ENCODE results near the gene MAST2. TPM values are rescaled to one million over a fixed set of nuclear protein-coding genes. Genes with fewer than 3 reads are reported as not detected.

Gene MAST2
- total and polyA plus RNA-seq, 3 donors from 2014 or later: 88.4 to 158 (median 113) TPM

GRCh38 chr1:46021046-46021996 is 217.9 kb downstream of the MAST2 start:
- no peaks in the 10 kb centered on the region for H3K36me3 ChIP-seq (ENCODE audit: low read depth, missing control alignments)
- H3K27me3 ChIP-seq: no peaks in the 10 kb centered on the region
- peak overlapping the region; percentile 15 to 72 for H3K27ac ChIP-seq
- WGBS, 2 donors: 79 to 81% methylated on average over 2 of the region's 2 CpGs
- TF ChIP-seq CTCF (IDR thresholded peaks at IDR 0.05) (no peak), POLR2A (IDR thresholded peaks at IDR 0.05) (no peak)
- DNase-seq: peak; percentile 46
- no peaks in the 10 kb centered on the region for H3K9me3 ChIP-seq
- H3K4me1 ChIP-seq: peaks cover 18% of the 10 kb centered on the region
- no peak overlapping the region for H3K4me3 ChIP-seq
- intact Hi-C loops (cut with DNase I; ENCODE audit: low total_unique reads): no loop called here

GRCh38 chr1:46026531-46026930 is 223.1 kb downstream of the MAST2 start:
- no peak for DNase-seq
- Histone ChIP-seq H3K4me1 (peaks cover 6% of the 10 kb centered on the region), H3K9me3 (no peaks in the 10 kb centered on the region), H3K27me3 (no peaks in the 10 kb centered on the region), H3K27ac (no peak overlapping the region), H3K4me3 (no peak overlapping the region), H3K36me3 (ENCODE audit: low read depth, missing control alignments) (no peaks in the 10 kb centered on the region)
- intact Hi-C loops (cut with DNase I; ENCODE audit: low total_unique reads): no loop called here
- 85 to 86% methylated on average over 3 of the region's 3 CpGs for WGBS, 2 donors
- TF ChIP-seq POLR2A (IDR thresholded peaks at IDR 0.05): no peak
- no peak for TF ChIP-seq CTCF (IDR thresholded peaks at IDR 0.05)

- Histone ChIP-seq H3K4me3 (no peak overlapping the region), H3K9me3 (no peaks in the 10 kb centered on the region), H3K27ac (no peak overlapping the region), H3K27me3 (no peaks in the 10 kb centered on the region), H3K4me1 (peaks cover 7% of the 10 kb centered on the region), H3K36me3 (ENCODE audit: low read depth, missing control alignments) (no peaks in the 10 kb centered on the region)
- intact Hi-C loops (cut with DNase I; ENCODE audit: low total_unique reads): no loop called here
- TF ChIP-seq CTCF (IDR thresholded peaks at IDR 0.05) (no peak), POLR2A (IDR thresholded peaks at IDR 0.05) (no peak)
- 88 to 90% methylated on average over 7 to 8 of the region's 8 CpGs for whole genome bisulfite sequencing, 2 donors
- DNase-seq: no peak
These were observed 224.6 kb downstream of the MAST2 start for GRCh38 chr1:46027788-46028573.

GRCh38 chr1:46030074-46030870 is 226.9 kb downstream of the MAST2 start:
- Histone ChIP-seq H3K27me3 (no peaks in the 10 kb centered on the region), H3K4me3 (no peak overlapping the region), H3K4me1 (peaks cover 7% of the 10 kb centered on the region), H3K9me3 (no peaks in the 10 kb centered on the region), H3K27ac (no peak overlapping the region), H3K36me3 (ENCODE audit: low read depth, missing control alignments) (no peaks in the 10 kb centered on the region)
- intact Hi-C loops (cut with DNase I; ENCODE audit: low total_unique reads): no loop called here
- TF ChIP-seq CTCF (IDR thresholded peaks at IDR 0.05) (no peak), POLR2A (IDR thresholded peaks at IDR 0.05) (no peak)
- WGBS, 2 donors: 92 to 98% methylated on average over 8 to 18 of the region's 18 CpGs
- DNase-seq: no peak

Measured in testis (tissue), 3 donors.